NCI-H526 treated with DMSO at 0.1 percent for 48 hours (cell line): ENCODE results near the gene ZNF57.
"Not testable (repeated sequence)": the region's sequence is repeated elsewhere in the genome, so short reads cannot be mapped to it uniquely, and the experiment has no call there.

Experiments
- DNase-seq: peaks from one replicate; lab custom pipeline; 2025; lab: John Stamatoyannopoulos, UW

The ZNF57 gene

GRCh38 chr19:2896694-2897093 is 4.0 kb upstream of the ZNF57 start:
- no peak for DNase-seq

DNA sequence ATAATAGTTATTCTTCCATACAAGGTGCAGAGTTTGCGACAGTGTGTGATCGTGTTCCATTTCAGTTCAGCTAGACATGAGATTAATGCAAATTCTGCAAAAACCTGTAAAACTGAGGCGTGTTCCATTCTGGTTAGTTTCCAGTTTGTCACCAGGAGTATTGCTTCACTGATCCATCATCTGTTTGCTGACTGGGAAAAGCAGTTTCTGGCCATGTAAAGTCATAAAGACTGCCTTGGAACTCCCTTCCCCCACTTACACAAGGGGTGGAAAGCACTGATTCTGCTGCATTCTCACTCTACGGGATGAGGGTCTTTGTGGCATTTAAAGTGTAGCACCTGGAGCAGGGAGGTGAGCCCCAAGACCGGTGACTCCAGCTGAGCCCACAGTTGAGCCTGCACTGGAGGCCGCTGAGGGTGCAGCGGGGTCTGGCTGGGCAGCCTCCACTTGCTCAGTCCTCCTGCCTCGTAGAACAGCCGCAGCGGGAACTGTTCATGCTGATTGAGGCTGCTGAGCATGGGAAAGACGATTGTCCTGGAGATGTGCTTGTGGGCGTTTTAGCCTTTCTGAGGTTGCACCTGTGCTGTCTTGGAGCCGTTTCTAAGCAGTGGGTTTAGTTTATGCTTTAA is 2.0 kb downstream of the ZNF57 start:
- DNase-seq = no peak

DNA sequence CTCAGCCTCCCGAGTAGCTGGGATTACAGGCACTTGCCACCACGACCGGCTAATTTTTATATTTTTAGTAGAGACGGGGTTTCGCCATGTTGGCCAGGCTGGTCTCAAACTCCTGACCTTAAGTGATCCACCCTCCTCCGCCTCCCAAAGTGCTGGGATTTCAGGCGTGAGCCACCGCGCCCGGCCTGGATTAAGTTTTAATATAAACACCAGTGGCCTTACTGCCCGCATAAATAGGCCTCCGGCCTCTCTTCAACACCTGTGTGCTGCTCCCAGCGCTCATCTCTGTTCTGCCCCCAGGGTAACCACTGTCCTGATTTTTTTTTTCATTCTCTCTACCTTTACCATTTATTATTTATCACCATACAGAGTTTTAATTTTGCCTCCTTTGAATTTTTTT is 2.6 kb downstream of the ZNF57 start:
- DNase-seq = not testable (repeated sequence)

DNA sequence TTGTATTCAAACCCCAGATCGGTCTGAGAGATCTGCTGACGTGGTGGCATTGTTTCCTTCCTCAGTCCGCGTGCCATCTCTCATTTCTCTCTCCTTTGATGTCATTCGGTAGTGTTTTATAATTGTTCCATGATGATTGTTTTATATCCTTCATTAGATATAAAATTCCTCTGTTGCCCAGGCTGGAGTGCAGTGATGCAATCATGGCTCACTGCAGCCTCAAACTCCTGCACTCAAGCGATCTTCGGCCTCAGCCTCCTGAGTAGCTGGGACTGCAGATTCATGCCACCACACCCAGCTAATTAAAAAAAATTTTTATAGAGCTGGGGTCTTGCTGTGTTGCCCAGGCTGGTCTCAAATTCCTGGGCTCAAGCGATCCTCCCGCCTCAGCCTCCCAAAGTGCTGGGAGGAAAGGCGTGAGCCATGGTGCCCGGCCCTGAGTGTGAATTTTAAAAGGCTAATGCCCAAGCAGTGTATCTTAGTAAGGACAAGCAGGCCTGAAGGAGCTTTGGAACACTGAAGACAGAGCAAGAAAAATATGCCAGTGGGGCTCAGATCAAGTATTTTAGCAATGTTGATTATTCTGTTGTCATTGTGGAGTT is 5.3 kb downstream of the ZNF57 start:
- DNase-seq = no peak

- no peak for DNase-seq
These were observed 6.0 kb downstream of the ZNF57 start for GRCh38 chr19:2906631-2907195.

DNA sequence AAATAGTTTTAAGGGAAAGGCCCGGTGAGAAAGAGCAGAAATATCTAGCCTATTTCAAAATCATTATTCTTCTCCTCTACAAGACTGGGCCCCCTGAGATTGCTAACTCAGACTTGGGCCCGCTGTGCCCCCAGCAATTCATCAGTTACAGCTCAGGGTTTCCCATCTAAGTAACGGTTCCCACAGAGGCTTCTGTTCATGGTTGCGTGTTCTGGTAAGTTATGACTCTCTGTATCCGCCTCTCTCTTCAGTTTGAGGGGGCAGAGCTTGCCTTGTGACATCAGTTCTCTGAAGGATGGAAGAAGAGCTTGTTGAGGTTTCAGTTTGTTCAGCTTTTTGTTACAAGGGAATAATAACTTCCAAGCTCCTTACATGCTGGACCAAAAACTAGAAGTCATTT is 11.6 kb downstream of the ZNF57 start:
- DNase-seq = no peak

- no peak for DNase-seq
These were observed 16.8 kb downstream of the ZNF57 start for GRCh38 chr19:2917275-2918184.

GRCh38 chr19:2922987-2923386 is 22.3 kb downstream of the ZNF57 start:
- no peak for DNase-seq

- peak; percentile 28 for DNase-seq
These were observed 22.8 kb downstream of the ZNF57 start for GRCh38 chr19:2923510-2923909.

- DNase-seq = no peak
These were observed 25.8 kb downstream of the ZNF57 start for GRCh38 chr19:2926341-2927031.

- no peak for DNase-seq
These were observed 26.3 kb downstream of the ZNF57 start for GRCh38 chr19:2927032-2927430.

GRCh38 chr19:2933490-2933910 is 32.8 kb downstream of the ZNF57 start:
- DNase-seq = no peak

DNA sequence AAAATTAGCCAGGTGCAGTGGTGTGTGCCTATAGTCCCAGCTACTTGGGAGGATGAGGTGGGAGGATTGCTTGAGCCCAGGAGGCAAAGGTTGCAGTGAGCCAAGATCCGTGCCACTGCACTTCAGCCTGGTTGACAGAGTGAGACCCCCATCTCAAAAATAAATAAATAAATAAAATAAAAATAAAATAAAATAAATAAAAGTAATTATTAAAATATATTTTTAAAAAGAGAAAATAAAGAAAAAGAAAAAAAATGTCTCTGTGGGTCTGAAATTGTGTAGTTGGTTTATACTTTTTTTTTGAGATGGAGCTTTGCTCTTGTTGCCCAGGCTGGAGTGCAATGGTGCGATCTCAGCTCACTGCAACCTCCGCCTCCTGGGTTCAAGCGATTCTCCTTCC is 35.1 kb downstream of the ZNF57 start:
- DNase-seq = not testable (repeated sequence)

GRCh38 chr19:2942928-2943640 is 42.4 kb downstream of the ZNF57 start:
- DNase-seq = no peak

GRCh38 chr19:2944403-2944774 is 43.7 kb downstream of the ZNF57 start:
- no peak for DNase-seq

DNA sequence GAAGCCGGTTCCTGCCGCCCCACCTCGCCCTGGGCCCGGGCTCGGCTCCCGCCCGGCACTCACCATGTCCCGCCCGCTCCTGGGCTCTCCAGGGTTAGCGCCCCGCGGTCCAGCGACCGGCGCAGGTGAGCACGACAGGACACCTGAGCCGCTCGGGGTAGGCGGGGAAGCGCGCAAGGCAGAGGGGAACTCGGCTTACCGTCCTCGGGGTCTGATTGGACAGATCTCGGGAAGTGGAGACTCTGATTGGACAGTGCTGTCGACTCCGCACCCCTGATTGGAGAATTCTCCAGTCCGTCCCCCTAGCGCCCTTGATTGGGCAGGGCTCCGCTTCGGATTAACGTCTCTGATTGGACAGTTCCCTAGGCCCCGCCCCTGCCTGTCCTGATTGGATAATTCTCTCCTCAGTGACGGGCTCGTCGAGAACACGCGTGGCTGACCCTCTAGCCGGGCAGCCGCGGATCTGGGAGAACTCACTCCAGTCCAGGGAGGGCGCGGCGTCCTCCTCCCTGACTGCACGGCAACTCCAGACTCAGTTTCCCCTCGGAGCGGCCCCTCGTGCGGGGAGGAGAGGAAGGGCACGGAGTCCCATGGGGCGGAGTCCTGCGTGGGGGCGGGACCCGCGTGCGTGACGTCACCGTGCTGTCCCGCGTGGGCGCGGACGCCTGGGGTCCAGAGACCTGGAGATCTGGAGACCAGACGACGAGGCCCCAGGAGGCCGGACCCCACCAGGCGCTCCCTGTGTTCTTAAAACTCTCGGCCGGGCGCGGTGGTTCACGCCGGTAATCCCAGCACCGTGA is 44.2 kb downstream of the ZNF57 start, which contains the start of gene ZNF77:
ZNF77 (minus strand) TSS at position 197 of the 800 bp plus-strand sequence; CDS start at position 66, 131 bp downstream.
- DNase-seq = peak; percentile 96

- no peak for DNase-seq
These were observed 45.0 kb downstream of the ZNF57 start for GRCh38 chr19:2945575-2946184.

GRCh38 chr19:2949939-2950285 is 49.2 kb downstream of the ZNF57 start:
- no peak for DNase-seq

DNA sequence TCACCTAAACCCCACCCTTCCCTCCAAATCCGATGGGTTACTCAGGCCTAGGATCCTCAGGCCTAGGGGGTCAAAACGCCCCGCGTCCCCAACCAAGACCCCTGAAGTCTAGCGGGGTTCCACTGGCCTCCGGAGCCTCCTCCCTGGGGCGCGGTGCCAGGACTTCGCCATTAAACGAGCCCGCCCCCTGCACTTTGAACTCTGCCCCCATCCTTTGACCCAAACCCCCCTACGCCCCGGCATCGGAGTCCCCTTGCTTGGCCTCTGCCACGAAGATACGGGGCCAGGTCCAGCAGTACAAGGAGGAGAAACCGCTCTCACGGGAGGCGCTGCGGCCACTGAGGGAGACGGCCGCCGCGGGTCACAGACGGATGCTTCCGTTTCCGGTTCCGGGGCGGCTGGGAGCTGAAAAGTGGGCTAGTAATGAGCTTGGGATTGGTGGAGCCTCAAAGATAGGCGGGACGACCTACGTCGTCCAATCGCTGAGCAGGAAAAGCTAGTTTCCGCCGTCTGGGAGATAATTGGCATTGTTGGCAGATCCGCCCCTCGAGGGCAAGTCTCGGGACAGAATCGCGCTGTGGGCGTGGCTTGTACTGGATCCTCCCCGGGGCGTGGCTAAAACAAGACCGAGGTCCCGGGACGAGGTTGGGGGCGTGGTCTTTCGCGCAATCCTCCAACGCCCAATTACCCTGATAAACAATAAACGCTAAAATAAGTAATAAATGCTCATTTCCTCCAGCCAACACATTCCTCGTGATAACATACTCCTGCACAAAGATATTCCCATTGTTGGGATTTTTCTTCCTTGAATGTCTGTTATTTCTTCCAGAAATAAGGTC is 49.8 kb downstream of the ZNF57 start:
- DNase-seq = peak; percentile 95
